HG02938 (cell line): Measurements from ENCODE around the gene CCIN.

ENCODE experiments used
- ATAC-seq: cut with Tn5 transposase; IDR thresholded peaks from one replicate; pipeline ENCODE4 v1.9.1; 2021; ENCODE audit warnings: mild to moderate bottlenecking, moderate library complexity; ENCODE audit not compliant: unreplicated experiment

Gene CCIN

DNA sequence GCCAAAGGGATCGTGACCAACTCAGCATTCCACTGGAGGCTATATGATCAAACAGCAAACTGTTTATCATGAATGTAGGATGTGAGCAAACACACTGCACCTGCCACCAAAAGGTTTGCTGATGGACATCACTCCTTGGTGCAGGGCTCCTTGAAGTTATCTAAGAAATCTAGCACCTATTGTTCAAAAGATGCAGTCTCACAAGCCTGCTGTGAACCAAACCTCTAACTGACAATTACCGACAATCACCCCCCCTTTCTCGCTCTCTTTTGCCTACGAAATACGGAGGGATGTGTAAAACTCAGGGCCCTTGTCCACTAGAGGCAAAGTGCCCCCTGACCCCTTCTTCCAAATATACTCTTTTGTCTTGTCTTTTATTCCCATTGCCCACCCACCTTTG is 19.0 kb downstream of the CCIN start:
- no peak for ATAC-seq

DNA sequence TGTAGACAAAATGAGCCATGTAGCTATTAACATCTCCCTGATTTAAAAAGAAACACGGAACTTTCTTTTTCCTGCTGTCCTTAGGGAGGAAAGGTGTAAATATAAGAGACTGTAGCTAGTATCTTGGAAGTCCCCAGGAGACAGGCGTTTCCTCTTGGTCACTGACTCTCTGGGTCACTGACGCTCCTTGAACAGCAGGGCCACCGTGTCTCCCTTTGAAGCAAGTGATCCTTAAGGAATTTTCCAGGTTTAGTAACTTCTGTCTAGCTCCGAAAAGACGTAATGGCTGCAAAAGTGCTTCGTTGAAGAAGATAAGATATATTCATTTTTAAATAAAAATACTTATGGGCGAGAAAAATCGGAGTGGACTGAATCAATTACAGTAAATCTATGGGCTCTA is 20.8 kb downstream of the CCIN start:
- ATAC-seq: no peak

DNA sequence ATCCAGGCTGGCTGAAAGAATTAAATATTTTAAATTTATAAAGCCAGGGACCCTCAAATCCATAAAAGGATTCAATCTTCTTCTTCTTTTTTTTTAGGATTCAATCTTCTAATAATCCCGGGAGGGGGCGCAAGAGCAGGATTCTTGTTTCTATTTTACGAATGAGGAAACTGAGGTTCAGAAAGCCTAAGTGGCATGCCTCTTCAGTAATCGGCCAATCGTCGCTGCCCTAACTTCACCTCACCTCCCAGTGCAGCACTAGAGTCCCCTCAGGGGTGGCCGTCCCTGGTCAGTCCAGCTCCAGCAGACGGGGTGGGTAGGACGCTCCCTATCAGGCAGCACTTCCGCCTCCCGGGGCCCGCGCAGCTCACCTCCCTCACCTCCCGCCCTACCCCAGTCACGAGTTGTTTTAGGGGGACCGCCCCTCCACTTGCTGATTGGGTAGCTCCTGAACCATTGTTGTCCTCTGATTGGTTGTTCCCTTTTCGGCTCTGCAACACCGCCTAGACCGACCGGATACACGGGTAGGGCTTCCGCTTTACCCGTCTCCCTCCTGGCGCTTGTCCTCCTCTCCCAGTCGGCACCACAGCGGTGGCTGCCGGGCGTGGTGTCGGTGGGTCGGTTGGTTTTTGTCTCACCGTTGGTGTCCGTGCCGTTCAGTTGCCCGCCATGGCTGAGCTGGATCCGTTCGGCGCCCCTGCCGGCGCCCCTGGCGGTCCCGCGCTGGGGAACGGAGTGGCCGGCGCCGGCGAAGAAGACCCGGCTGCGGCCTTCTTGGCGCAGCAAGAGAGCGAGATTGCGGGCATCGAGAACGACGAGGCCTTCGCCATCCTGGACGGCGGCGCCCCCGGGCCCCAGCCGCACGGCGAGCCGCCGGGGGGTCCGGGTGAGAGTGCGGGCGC is 21.5 kb downstream of the CCIN start, which contains the start of gene CLTA:
TSS of gene CLTA (plus strand) at position 534 of the 902 bp plus-strand sequence. CDS start at position 670, 136 bp downstream.
- ATAC-seq: peak; percentile 97

DNA sequence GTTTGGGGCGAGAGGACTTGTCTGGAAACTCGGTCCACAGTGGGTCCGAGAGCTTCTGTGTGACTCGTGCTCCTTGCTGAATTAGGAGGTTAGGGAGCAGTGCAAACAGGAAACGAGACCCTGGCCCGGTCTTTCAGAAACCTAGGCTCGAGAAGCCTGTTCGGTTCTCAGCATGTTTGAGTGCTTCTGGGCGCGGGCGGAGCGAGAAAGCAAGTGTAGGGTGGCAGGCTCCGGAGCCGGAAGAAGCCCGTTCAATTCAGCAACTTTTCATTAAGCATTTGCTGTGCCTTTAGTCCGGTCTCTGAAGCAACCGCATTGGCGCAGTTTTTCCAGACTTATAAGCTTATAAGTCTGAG is 22.1 kb downstream of the CCIN start:
- ATAC-seq: no peak

DNA sequence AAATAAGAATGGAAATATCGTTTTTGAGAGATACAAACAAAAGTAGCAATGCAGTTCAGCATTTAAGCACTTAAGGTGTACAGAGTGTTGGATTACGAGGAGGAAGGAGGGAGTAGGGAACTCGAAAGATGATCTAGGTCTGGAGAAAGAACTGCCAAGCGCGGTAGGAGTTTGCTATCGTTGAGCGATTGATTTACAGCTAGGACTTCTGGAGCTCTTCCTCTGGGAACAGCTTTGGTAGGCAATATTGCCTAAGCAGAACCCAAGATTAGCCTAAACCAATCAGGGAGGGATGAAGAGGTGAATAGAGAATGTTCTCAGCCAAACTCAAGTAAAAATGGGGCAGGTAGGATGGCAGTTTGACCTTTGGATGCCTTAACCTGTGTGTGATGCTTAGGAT is 22.5 kb downstream of the CCIN start:
- no peak for ATAC-seq

DNA sequence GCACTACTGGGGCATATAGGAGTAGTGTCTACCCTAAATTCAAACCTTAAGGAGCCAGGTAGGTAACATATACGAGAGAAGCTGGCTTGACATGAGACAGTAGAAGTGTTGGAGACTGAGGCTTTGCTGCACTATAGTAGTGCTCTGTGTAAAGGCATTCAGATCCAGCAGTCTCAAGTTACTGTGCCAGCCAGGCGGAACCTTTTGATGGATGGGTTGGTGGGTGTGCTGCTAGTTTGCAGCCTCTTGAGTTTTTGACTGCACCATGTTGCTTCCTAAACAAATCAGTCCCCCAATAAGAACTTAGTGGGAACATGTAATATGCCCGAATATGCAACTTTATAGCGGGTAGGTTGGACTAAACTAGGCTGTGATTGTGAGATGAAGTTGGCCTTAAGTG is 23.0 kb downstream of the CCIN start:
- ATAC-seq: no peak

DNA sequence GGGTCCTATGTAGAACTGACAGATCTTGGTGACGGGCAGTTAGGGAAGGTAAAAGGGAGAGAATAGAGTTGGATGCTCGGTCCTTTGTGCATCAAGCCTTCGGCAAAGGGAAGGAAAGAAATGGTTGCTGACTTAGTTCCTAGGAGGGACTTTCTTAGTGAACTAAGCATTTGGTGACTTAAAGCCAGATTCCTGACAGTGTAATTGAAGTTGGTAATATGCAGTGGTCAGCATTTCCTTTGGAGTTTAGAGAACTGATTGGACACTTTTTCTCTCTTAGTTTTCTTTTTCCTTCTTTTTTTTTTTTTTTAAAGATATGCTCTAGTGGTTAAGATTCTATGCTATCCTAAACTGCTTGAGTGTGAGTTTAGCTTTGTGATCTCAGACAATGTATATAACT is 23.8 kb downstream of the CCIN start:
- no peak for ATAC-seq

DNA sequence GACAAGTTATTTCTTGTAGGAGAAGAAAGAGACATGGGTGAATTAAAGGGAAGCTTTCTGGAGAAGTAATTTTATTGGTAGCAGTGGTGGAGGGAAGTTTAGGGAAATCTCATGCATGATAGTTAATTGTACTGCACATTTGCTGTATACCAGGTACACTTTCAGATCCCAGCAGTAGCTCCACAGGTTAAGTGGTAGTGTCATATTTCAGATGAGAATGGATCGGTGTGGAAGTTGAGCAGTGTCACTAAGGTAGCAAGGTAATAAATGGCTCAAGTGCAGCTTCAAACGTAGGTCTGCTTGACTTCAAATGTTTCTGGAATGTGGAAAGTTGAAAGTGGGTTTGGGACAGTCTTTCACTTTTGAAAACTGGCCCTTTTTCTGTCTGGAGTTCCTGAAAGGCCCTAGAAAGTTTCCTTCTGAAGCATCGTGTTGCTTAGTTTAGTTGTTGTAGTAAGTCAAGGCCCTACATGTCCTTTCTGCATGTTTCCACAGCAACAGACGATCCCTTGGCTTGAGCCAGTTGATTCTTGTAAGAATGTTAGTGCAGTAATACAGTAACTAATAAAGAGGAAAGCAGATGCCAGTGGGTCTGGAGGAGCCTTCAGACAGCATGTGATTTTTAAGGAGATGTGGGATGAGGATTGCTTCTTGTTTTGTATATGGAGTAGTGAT is 25.3 kb downstream of the CCIN start:
- ATAC-seq: no peak

DNA sequence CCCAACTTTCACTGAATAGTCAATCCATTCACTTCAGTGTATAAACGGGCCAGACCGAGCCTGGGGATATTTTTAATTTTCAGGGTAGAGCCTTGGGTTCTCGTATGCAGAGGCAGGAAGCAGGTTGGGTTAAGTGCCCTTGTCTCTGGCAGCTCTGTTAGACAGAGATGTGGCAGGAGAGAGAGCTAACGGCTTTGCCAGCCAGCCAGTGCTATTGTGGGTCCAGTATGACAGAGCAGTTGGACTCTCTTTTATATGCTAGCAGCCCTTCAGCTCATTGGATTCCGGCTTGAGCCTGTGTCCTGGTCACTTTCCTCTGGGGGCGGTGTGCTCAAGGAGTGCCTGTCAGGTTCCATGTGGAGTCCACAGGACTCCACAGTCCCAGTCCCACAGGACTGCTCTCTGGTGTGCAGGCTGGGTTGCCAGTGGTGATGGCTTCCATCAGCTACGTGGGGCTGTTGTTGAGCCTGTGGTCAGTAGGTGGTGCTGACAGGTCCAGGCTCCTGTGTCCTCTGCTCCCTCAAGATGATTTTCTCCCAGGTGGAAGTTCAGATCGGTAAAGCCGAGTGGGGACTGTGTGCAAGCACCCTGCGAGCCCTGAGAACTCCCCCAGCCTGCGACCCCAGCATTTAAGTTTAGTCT is 35.8 kb downstream of the CCIN start:
- no peak for ATAC-seq

DNA sequence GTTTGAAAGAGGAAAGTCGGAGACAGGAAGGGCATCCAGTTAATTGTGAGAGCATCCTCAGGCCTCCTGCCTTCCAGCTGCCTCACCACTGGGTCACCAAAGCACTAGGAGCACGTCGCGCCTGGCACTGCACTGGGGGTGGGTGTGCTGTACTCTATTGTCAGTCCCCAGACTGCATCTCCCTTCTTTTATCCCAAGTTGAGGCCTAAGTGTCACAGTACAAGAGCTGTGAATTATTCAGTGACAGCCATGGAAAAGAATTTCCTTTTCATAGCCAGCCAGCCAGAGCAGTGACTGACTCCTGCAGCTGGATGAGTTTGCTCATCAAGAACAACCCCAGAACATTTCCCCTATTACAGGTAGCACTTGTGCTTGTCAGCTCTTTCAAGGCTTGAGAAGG is 37.8 kb downstream of the CCIN start:
- ATAC-seq: no peak

DNA sequence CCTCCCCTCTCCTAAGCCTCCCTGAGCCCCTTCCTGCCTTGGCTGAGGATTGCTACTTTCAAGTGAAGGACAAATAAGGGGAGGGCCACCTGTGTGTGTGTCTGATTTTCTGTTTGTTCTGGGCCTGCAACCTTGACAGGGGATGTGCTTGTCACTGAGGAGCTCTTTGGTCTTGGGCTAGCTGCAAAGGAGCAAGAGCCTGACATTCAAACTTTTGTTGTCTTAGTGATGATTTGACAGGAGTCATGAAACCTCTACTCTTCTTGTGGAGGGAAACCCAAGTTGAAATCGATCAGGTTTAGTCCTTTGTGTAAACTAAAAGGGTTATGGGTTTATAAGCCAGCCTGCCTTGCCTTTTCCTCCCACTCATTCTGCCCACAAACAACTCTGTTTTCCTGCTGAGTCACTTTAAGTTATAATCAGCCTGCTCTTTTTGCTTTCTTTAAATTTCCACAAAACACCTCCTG is 38.4 kb downstream of the CCIN start:
- ATAC-seq: no peak

DNA sequence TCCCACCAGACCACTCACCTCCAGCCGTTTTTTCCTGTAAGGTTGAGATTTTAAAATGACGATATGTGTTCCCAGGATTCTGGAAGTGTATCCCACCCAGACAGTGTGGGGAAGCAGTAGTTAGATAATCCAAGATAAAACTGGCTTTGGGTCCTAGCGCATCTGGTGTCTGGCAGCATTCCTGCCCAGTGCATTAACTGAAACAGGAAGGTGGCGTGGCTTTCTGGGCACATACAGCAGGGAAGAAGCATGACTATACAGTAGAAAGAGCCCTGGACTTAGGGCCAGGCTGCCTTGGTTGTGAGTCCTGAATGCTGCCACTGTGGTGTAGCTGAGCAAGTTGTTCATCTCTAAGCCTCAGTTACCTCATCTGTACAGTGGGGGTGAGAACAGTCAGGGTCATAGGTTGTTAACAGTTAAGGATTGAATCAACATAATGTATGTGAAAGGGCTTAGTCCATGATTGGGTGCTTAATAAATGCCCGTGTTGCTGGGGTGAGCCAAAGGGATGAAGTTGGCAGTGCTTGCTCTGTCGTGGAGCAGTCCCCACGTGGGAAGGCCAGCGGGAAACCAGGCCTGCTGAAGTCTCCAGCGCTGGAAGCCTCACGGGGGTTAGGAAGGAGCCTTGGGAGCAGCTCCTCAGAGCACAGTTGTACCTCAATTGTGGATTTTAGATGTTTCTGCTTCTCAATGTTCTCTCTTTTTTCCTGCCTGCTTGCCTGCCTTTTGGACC is 39.5 kb downstream of the CCIN start:
- ATAC-seq: no peak

DNA sequence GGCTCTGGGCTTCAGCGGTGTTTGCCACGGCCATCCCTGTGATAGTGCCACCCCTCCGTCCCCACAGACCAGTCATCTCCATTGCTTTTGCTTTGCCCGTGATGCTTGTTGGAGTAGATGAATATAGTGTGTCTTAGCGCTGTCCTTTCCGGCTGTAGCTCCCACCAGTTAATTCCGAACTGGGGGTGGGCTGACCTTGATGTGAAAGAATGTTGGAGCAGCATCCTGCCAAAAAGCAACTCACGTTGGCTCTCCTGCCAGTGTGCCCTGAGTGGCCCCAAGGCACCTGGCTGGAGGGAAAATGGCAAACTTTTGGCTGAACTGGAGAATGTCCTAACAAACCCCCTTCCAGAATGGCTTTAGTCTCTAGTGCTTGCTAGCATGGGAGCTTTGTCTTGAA is 41.5 kb downstream of the CCIN start:
- no peak for ATAC-seq

DNA sequence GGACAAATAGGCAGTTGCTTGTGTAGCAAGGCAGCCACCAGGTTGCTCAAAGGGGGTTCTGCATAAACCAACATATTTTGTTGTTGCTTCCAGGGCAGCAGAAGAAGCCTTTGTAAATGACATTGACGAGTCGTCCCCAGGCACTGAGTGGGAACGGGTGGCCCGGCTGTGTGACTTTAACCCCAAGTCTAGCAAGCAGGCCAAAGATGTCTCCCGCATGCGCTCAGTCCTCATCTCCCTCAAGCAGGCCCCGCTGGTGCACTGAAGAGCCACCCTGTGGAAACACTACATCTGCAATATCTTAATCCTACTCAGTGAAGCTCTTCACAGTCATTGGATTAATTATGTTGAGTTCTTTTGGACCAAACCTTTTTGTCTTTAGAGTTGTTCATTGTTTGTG is 42.3 kb downstream of the CCIN start:
- no peak for ATAC-seq

DNA sequence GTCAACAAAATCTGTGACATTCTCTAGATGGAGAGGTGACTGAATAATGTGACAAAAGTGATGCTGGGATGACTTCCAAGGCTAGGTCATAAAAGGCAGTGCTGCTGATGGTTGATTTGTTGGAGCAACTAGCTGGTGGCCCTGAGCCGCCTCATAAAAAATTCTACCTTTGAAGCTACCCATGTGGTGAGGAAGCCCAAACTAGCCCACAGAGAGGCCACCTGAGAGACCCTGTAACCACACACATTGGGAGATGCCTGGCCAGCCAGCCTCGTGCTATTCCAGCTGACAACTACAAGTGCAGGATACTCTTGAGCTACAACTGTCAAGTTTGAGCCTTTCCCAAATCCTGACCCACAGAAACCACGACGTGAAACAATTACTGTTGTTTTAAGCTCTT is 44.2 kb downstream of the CCIN start:
- no peak for ATAC-seq

DNA sequence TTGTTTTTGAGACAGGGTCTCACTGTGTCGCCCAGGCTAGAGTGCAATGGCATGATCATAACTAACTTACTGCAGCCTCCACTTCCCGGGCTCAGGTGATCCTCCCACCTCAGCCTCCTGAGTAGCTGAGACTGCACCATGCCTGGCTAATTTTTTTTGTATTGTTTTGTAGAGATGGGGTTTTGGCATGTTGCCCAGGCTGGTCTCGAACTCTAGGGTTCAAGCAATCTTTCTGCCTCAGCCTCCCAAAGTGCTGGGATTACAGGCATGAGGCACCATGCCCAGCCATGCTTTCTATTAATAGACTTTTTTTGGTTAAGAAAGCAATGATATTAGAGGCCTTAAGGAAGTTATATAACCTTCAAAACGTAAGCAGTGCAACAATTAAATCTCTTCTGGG is 44.8 kb downstream of the CCIN start:
- ATAC-seq: no peak

DNA sequence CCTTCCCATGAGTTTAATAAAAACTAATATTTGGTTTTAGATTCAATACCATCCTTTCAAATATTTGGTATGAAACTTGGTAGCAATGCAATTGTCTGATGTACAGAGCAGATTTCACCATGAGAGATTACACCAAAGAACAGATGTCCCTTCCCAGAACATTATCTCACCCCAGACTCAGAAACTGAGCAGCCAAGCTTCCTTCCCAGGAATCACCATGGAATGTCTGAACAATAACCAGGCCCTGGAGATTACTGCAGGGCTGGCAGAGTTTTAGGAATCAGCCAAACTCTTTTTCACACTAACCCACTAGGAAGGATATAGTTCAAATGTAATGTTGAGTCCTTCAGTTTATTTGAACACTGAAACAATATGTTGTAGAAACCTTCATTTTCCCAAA is 45.4 kb downstream of the CCIN start:
- no peak for ATAC-seq

DNA sequence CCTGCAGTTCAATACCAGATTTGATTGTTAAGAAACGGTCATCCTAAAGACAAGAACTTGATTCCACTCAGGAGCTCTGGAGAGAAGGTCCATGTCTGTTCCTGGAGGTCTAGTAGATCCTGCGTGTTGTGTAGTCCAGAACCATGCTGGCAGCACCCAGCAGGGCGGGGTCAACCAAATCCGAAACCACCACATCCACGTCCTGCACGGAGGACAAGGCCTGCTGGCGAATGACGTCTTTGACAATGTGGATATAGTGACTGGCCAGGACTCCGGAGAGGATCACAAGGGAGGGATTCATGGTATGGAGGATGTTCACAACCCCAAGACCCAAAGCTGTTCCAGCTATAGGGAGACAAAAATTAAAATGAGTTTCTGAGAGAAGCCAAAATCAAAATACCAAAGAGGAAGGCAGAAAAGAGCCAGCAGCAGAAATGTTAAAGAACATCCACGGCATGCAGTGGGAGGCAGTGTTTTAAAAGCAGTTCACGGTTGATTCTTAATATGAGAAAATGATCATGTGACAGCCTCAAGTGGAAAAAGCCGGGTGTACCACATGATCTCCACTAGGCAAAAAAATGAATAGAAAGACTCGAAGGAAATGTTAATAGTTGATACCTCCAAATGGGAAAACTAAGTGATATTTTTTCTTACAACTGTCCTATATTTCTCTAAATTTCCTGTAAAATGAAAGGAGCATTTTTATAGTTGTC is 48.2 kb downstream of the CCIN start:
- no peak for ATAC-seq

DNA sequence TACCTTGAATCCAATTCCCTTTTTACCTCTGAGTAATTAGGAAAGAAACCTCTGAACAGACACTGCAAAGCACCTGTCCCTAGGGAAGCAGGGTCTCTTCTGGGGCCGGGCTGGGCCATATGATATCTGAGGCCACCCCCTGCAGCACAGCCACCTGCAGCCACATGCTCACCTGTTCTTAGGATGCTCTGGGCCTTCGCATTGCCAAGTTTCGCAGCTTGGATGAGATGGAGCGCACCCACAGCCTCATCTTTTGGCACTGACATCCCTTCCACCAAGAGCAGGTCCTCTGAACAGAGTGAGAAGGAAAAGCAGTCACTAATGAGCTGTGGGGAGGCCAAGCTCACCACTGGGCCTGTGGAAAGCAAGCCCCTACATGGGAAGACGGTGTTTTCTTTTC is 48.8 kb downstream of the CCIN start:
- ATAC-seq: no peak

DNA sequence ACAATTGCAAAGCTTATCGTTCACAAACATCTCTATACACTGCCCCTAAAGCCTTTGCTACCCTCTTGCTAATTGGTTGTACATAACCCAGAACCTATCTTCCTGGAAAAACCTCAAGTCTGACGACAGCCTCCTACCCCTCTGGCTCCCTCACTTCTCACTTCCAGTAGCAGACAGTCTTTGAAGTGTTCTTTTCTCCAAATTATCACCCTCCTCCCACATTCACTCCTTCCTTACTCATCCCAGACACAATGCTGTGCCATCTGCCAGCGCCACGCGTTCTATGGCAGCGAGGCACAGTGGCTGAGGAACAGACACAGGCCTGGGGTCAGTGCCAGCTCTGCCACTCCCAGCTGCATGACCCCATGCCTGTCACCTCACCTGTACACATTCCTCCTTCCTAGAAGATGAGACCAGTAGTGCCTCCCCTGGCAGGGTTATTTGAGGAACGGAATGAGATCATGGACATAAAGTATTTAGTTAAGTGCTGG is 49.3 kb downstream of the CCIN start:
- ATAC-seq: no peak
